Mucosa of descending colon (tissue), 3 donors: ENCODE data around the gene PTHLH. TPM values are rescaled to one million over a fixed set of nuclear protein-coding genes. Genes with fewer than 3 reads are reported as not detected.

ENCODE experiments used
- ATAC-seq: fragments of 200-7000 bp; cut with Tn5 transposase; one replicate; pipeline ENCODE4 v1.9.1; 2020; ENCODE audit warnings: mild to moderate bottlenecking, moderate library complexity
- DNase-seq, 3 donors: peaks; one replicate each; pipeline ENCODE4 v3.0.0-alpha.2; 2020
- H3K36me3 ChIP-seq: fragments of 200-600 bp; one replicate; pipeline ENCODE4 v1.8.0; 2021; ENCODE audit warnings: low read depth, mild to moderate bottlenecking
- H3K4me1 ChIP-seq: fragments of 200-600 bp; one replicate; pipeline ENCODE4 v1.8.0; 2021; ENCODE audit warnings: low read depth, mild to moderate bottlenecking
- H3K4me3 ChIP-seq: fragments of 200-600 bp; one replicate; pipeline ENCODE4 v1.8.0; 2021; ENCODE audit warnings: mild to moderate bottlenecking
- H3K9me3 ChIP-seq: fragments of 200-600 bp; one replicate; pipeline ENCODE4 v1.8.0; 2021; ENCODE audit warnings: mild to moderate bottlenecking
- CTCF ChIP-seq: fragments of 200-600 bp; IDR thresholded peaks from one replicate; pipeline ENCODE4 v1.8.0; 2022; ENCODE audit warnings: antibody characterized with exemption, mild to moderate bottlenecking
- intact Hi-C, 2 donors: fragments of 100-400 bp; cut with DNase I in 1 of 2; cut with micrococcal nuclease in 1 of 2; formaldehyde crosslinking; loops; one replicate each; pipeline versions ENCODE4 v1.11.0 to v1.11.1; 2022; cut with DNase I, micrococcal nuclease
- total RNA-seq, 3 donors: library from RNA; stranded (reverse); fragmentation: NEBNext Ultra II Directional in 2 of 3; extraction: Animal tissue kit (Norgen Biotek cat#: 25700) in 2 of 3; gene quantifications; one replicate each; pipeline versions ENCODE4 v1.2.1 to v1.2.4, GENCODE V29; 2021 to 2023
- donor health status: DM: no; HTN: no; CAD: no; lungs with moderate emphysema.
- donor health status: DM: no; HTN: no; CAD: no.
- donor health status: DM: no; HTN: yes; CAD: no.

Gene PTHLH
- total RNA-seq, 3 donors from 2014 or later, result 2.2 TPM; not detected in 2

- TF ChIP-seq CTCF, result no peak
- Histone ChIP-seq H3K9me3 (no peaks in the 10 kb centered on the region), H3K4me3 (no peak overlapping the region), H3K36me3 (no peaks in the 10 kb centered on the region), H3K4me1 (no peaks in the 10 kb centered on the region)
- ATAC-seq (no peak), DNase-seq (no peak)
- intact Hi-C loops, result no loop called here
Observed at GRCh38 chr12:27924350-27925135, 48.0 kb downstream of the PTHLH start.

- Histone ChIP-seq H3K36me3 (no peaks in the 10 kb centered on the region), H3K4me1 (no peaks in the 10 kb centered on the region), H3K4me3 (no peak overlapping the region), H3K9me3 (no peaks in the 10 kb centered on the region)
- no peak for TF ChIP-seq CTCF
- ATAC-seq (no peak), DNase-seq (no peak)
- intact Hi-C loops, result no loop called here
Observed at GRCh38 chr12:27922531-27923139, 49.9 kb downstream of the PTHLH start.

- no peaks in the 10 kb centered on the region for H3K4me1 ChIP-seq
- TF ChIP-seq CTCF, result no peak
- intact Hi-C loops, result no loop called here
Observed at GRCh38 chr12:27919671-27920235, 52.8 kb downstream of the PTHLH start.

GRCh38 chr12:27915536-27915935, 57.0 kb downstream of the PTHLH start:
- ATAC-seq (no peak), DNase-seq (no peak)
- intact Hi-C loops, result no loop called here
- H3K36me3 ChIP-seq, result no peaks in the 10 kb centered on the region
- no peaks in the 10 kb centered on the region for H3K4me1 ChIP-seq
- TF ChIP-seq CTCF, result no peak
- no peaks in the 10 kb centered on the region for H3K9me3 ChIP-seq
- no peak overlapping the region for H3K4me3 ChIP-seq

More at GRCh38 chr12:27919671-27920235, 52.8 kb downstream of the PTHLH start:
- Histone ChIP-seq H3K4me3 (no peak overlapping the region), H3K9me3 (no peaks in the 10 kb centered on the region), H3K36me3 (no peaks in the 10 kb centered on the region)
- DNase-seq (no peak), ATAC-seq (no peak)

GRCh38 chr12:27915021-27915420, 57.5 kb downstream of the PTHLH start:
- Histone ChIP-seq H3K4me1 (no peaks in the 10 kb centered on the region), H3K4me3 (no peak overlapping the region), H3K9me3 (no peaks in the 10 kb centered on the region), H3K36me3 (no peaks in the 10 kb centered on the region)
- no peak for TF ChIP-seq CTCF
- DNase-seq (no peak), ATAC-seq (no peak)
- intact Hi-C loops, result no loop called here
